Mammary epithelial cell (primary cell): ENCODE results near the gene ATP8A2.

Experiments used
- CTCF ChIP-seq, 2 donors: IDR thresholded peaks in 1 of 2; conservative IDR thresholded peaks in 1 of 2; 2 replicates each; pipeline ENCODE4 v1.5.1; 2011 to 2012; ENCODE audit warnings: inconsistent platforms in 2 of 2, low read length in 2 of 2, mild to moderate bottlenecking in 2 of 2, control low read depth in 1 of 2, low read depth in 1 of 2; ENCODE audit not compliant: insufficient read depth in 1 of 2; ENCODE audit errors: extremely low read depth in 1 of 2
- EZH2 ChIP-seq: IDR thresholded peaks from 2 replicates; pipeline ENCODE4 v1.6.1; 2012; ENCODE audit warnings: low read length, inconsistent platforms, borderline replicate concordance

GRCh38 chr13:25765266-25765665 is 393.5 kb downstream of the ATP8A2 start:
- TF ChIP-seq CTCF (conservative IDR thresholded peaks at IDR 0.05 in 1 of 2, IDR thresholded peaks at IDR 0.05 in 1 of 2; ENCODE audit: extremely low read depth in 1 of 2, insufficient read depth in 1 of 2, low read depth in 1 of 2, low read length in 2 of 2), result no peak
- TF ChIP-seq EZH2, result no peak
